Skeletal muscle tissue (tissue), 4 donors: ENCODE measurements around the gene ERCC6. TPM values are rescaled to one million over a fixed set of nuclear protein-coding genes. Genes with fewer than 3 reads are reported as not detected.
A peak's percentile ranks its signal among the peaks of the same experiment; 100 is the strongest.

Experiments used
- H3K27ac ChIP-seq: one replicate; pipeline ENCODE4 v1.7.0; 2013; ENCODE audit warnings: mild to moderate bottlenecking, low read depth, low read length, inconsistent platforms
- H3K27me3 ChIP-seq, 3 donors: one replicate each; pipeline ENCODE4 v1.7.0; 2013; ENCODE audit warnings: low read length in 3 of 3; ENCODE audit not compliant: control insufficient read depth in 3 of 3, insufficient read depth in 3 of 3
- H3K36me3 ChIP-seq, 3 donors: one replicate each; pipeline ENCODE4 v1.7.0; 2013; ENCODE audit warnings: low read length in 3 of 3; ENCODE audit not compliant: control insufficient read depth in 3 of 3, insufficient read depth in 3 of 3
- H3K4me1 ChIP-seq, 3 donors: one replicate each; pipeline ENCODE4 v1.7.0; 2013; ENCODE audit warnings: low read length in 3 of 3, mild to moderate bottlenecking in 3 of 3; ENCODE audit not compliant: control insufficient read depth in 3 of 3, insufficient read depth in 3 of 3
- H3K4me3 ChIP-seq, 3 donors: one replicate each; pipeline ENCODE4 v1.7.0; 2013; ENCODE audit warnings: low read length in 3 of 3
- H3K9ac ChIP-seq, 3 donors: one replicate each; pipeline ENCODE4 v1.7.0; 2013; ENCODE audit warnings: low read length in 3 of 3, mild to moderate bottlenecking in 3 of 3, moderate library complexity in 2 of 3, low read depth in 1 of 3
- H3K9me3 ChIP-seq, 3 donors: one replicate each; pipeline ENCODE4 v1.7.0; 2013; ENCODE audit warnings: low read length in 3 of 3; ENCODE audit not compliant: control insufficient read depth in 3 of 3
- total RNA-seq: library from RNA; depleted of rRNA; stranded (reverse); fragments of >200 nt; gene quantifications from one replicate; pipeline ENCODE4 v1.2.3, GENCODE V29; 2014
- donor health status: Osteomylitis.

ERCC6 gene
- 24.0 TPM for total RNA-seq

DNA sequence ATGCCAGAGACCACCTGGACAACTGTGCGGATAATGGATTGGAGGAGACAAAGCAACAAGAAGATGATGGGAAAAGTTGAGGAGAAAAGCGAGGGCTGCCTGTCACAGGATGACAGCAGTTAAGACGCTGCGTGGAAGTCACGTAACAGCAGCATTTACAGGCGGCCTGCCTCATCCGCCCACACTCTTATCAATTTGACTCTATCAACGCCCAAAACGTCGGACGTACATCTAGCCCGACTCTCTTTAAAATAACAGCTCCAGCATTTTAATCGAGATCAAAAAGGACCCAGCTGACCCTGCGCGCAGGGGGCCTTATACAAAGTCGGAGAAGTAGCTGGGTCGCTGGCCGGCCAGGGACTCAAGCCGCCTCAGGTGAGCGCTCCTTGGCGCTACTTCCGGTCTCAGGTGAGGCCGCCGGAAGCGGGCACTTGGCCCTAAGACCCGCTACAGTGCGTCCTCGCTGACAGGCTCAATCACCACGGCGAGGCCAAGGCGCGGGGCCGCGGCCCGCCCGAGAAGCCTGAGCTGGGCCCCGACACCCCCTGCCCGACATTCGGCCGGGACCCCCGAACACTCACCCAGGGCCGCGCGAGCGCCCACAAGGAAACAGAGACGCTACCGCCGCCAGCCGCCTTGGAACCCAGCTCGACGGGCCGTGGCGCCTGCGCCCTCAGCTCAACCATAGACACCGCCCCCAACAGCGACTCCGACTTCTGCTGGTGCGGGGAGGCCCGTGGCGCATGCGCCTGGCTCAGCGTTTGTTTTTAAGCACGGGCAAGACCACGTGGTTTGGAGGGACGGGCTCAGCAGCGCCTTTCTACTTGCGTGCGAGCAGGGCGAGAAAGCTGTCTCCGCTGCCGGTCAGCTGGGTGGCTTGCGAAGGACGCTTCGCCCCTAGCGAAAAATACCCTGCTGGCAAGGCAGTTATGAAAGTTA is at the start of gene ERCC6:
ERCC6 (minus strand) TSS at position 741 of the 939 bp plus-strand sequence.
- Histone ChIP-seq H3K4me3 (peak within 1 kb of the TSS; percentile 75 to 96 (median 94)), H3K9me3 (no peaks in the 10 kb centered on the region), H3K9ac (peak within 1 kb of the TSS; percentile 82 to 90 (median 83)), H3K4me1 (peaks cover 14 to 25% (median 16%) of the 10 kb centered on the region in 3 donors), H3K36me3 (peaks cover 0 to 4% (median 3%) of the 10 kb centered on the region in 3 donors), H3K27me3 (peaks cover 0 to 2% (median 1%) of the 10 kb centered on the region in 3 donors), H3K27ac (peak within 1 kb of the TSS; percentile 86)

DNA sequence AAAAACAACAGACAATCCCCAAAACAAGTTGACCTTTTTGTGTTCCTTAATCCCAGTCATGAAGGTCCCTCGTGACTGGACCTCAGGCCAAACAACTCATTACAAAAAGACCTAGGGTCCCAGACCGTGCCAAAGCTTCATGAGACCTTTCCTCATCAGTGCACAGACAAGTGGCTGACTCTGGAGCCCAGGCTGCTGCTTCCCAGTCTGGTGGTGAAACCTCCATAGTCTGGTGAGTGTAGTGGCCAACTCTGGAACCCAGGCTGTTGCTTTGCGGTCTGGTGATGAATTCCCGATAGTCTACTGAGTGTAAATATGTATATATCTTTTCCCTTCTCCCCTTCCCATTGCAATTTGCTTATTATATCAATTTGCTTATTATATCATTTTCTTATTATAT is 49.1 kb upstream of the ERCC6 start:
- Histone ChIP-seq H3K9me3 (no peaks in the 10 kb centered on the region), H3K4me1 (no peaks in the 10 kb centered on the region), H3K36me3 (no peaks in the 10 kb centered on the region), H3K27me3 (peaks cover 2 to 5% (median 3%) of the 10 kb centered on the region in 3 donors), H3K4me3 (no peak overlapping the region), H3K9ac (no peak overlapping the region), H3K27ac (no peak overlapping the region)

DNA sequence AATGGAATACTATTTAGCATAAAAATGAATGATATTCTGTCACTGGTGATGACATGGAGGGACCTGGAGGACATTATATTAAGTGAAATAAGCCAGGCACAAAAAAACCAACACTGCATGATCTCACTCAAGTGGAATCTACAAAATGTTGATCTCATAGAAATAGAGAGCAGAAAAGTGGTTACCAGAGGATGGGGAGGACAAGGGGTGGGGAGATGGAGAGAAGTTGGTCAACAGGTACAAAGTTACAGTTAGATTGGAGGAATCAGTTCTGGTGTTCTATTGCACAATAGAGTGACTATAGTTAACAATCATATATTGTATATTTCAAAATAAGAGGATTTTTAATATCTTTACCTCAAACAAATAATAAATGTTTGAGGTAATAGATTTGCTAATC is 46.5 kb upstream of the ERCC6 start:
- Histone ChIP-seq H3K36me3 (no peaks in the 10 kb centered on the region), H3K27me3 (peaks cover 0 to 3% (median 0%) of the 10 kb centered on the region in 3 donors), H3K27ac (no peak overlapping the region), H3K9ac (no peak overlapping the region), H3K4me1 (no peaks in the 10 kb centered on the region), H3K9me3 (no peaks in the 10 kb centered on the region), H3K4me3 (no peak overlapping the region)

DNA sequence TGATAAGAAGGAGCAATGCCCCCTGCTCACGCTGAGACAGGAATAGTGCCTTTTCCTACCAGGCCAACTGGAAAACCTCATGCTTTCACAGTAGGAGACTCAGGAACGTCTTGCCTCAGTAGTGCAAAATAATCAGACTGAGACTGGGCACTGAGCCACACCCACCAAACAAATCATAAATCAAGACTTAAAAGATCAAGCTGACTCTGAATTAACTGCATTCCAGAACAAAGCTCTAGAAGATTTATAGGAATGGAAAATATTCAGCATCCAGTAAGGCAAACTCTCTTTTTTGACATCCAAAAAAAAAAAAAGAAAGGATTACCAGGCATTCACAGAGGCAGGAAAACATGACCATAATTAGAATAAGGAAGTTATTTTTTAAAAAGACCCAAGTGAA is 40.7 kb upstream of the ERCC6 start:
- no peak overlapping the region for H3K4me3 ChIP-seq
- no peak overlapping the region for H3K27ac ChIP-seq
- H3K9me3 ChIP-seq: no peaks in the 10 kb centered on the region
- no peaks in the 10 kb centered on the region for H3K36me3 ChIP-seq
- peaks cover 0 to 4% (median 0%) of the 10 kb centered on the region in 3 donors for H3K27me3 ChIP-seq
- H3K4me1 ChIP-seq: no peaks in the 10 kb centered on the region
- no peak overlapping the region for H3K9ac ChIP-seq

DNA sequence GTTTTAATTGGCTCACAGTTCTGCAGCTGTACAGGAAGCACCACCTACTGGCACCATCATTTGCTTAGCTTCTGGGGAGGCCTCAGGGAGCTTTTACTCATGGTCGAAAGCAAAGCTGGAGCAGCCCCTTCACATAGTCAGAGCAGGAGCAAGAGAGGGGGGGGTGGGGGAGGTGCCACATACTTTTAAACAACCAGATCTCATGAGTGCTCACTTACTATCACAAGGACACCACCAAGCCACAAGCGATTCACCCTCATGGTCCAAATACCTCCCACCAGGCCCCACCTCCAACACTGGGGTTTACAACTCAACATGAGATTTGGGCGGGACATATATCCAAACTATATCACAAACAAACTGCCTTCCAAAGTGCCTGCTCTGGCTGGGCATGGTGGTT is 39.5 kb upstream of the ERCC6 start:
- Histone ChIP-seq H3K9me3 (no peaks in the 10 kb centered on the region), H3K27me3 (peaks cover 0 to 4% (median 0%) of the 10 kb centered on the region in 3 donors), H3K9ac (no peak overlapping the region), H3K4me1 (no peaks in the 10 kb centered on the region), H3K36me3 (no peaks in the 10 kb centered on the region), H3K4me3 (no peak overlapping the region), H3K27ac (no peak overlapping the region)

DNA sequence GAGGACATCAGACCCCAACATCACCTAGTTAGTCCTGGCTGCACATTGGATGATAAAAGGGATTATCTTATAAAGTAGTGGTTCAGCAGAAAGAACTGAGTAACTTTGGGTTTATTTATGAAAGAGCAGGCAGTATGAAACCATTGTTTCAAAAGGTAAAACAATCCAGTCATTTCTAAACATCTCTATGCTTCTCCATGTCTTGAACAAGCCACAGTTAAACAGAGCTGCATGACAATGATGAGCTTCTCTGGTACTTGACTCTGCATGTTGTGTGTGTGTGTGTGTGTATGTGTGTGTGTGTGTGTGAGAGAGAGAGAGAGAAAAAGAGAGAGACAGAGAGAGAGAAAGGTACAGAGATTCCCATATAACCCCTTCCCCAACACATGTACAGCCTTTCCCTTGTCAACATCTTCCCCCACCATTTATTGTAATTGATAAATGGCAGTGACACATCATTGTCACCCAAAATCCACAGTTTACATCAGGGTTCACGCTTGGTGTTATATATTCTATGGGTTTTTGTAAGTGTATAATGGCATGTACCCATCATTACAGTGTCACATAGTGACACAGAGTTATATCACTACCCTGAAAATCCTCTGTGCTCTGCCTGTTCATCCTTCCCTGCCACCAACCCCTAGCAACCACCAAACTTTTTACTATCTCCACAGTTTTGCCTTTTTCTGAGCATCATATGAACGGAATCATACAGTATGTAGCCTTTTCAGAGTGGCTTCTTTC is 38.4 kb upstream of the ERCC6 start:
- no peaks in the 10 kb centered on the region for H3K9me3 ChIP-seq
- H3K4me3 ChIP-seq: no peak overlapping the region
- H3K9ac ChIP-seq: no peak overlapping the region
- peaks cover 0 to 4% (median 0%) of the 10 kb centered on the region in 3 donors for H3K27me3 ChIP-seq
- no peaks in the 10 kb centered on the region for H3K4me1 ChIP-seq
- no peak overlapping the region for H3K27ac ChIP-seq
- H3K36me3 ChIP-seq: no peaks in the 10 kb centered on the region

DNA sequence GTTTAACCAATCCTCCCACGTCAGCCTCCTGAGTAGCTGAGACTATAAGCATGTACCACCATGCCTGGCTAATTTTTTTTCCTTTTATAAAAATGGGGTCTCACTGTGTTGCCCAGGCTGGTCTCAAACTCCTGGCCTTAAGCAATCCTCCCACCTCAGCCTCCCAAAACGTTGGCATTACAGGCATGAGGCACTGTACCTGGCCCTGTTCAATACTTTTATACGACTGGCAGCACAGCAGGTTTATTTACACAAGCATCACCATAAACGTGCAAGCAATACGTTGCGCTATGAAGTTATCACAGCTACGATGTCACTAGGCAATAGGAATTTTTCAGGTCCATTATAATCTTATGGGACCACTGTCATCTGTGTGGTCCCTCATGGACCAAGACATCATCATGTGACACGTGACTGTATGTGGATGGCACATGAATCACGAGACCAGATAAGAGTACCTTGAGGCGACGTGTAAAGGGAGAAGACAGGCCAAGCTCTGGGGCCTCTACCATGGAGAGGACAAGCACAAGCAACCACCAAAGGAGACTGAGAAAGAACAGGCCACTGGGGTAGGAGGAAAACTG is 36.7 kb upstream of the ERCC6 start:
- H3K27me3 ChIP-seq: peaks cover 0 to 4% (median 0%) of the 10 kb centered on the region in 3 donors
- no peak overlapping the region for H3K9ac ChIP-seq
- H3K36me3 ChIP-seq: no peaks in the 10 kb centered on the region
- no peaks in the 10 kb centered on the region for H3K4me1 ChIP-seq
- H3K9me3 ChIP-seq: no peaks in the 10 kb centered on the region
- H3K4me3 ChIP-seq: no peak overlapping the region
- H3K27ac ChIP-seq: no peak overlapping the region

- Histone ChIP-seq H3K36me3 (no peaks in the 10 kb centered on the region), H3K4me3 (peak overlapping the region in 1 of 3 donors; percentile 2), H3K27ac (no peak overlapping the region), H3K9ac (no peak overlapping the region), H3K27me3 (peaks cover 0 to 4% (median 3%) of the 10 kb centered on the region in 3 donors), H3K4me1 (no peaks in the 10 kb centered on the region), H3K9me3 (peaks cover 0 to 2% (median 0%) of the 10 kb centered on the region in 3 donors)
Measured at GRCh38 chr10:49572594-49573114, 33.7 kb upstream of the ERCC6 start.

DNA sequence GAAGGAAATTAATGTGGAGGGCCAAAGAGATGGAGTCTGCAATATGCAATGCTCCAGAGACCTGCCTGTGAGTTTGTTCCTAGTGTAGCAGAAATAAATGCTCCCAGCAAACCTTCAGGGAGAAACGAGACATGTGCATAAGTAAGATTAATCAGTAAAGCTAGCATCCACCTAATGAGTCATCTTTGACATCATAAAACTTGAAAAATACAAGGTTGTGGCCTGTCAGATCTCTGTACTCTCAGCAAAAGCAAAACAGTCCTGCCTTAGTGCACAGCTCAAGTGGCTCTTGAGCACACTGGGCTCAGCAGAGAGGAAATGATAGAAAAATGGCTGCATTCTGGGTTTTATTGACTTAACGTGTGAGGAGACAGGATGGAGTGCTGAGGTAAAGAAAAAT is 32.5 kb upstream of the ERCC6 start:
- H3K4me3 ChIP-seq: no peak overlapping the region

More for the DNA sequence above, 32.5 kb upstream of the ERCC6 start:
- no peak overlapping the region for H3K9ac ChIP-seq
- H3K9me3 ChIP-seq: peaks cover 0 to 2% (median 0%) of the 10 kb centered on the region in 3 donors
- H3K4me1 ChIP-seq: no peaks in the 10 kb centered on the region
- H3K27me3 ChIP-seq: peaks cover 0 to 4% (median 3%) of the 10 kb centered on the region in 3 donors
- no peak overlapping the region for H3K27ac ChIP-seq
- no peaks in the 10 kb centered on the region for H3K36me3 ChIP-seq
